ENCODE measurements around the gene DNAL4. TPM values are rescaled to one million over a fixed set of nuclear protein-coding genes. Genes with fewer than 3 reads are reported as not detected.
A peak's percentile ranks its signal among the peaks of the same experiment; 100 is the strongest.

DNAL4 gene
- total RNA-seq, 8 experiments from 2014 or later = 11.7 to 41.8 (median 23.5) TPM

GRCh38 chr22:38775656-38776055 is 18.3 kb downstream of the DNAL4 start:
- peak in 6 of 8 experiments; percentile 19 to 44 (median 31) for ATAC-seq (replicated peaks in 6 of 8)
- Histone ChIP-seq H3K4me3 (no peak overlapping the region), H3K27ac (no peak overlapping the region), H3K4me1 (replicated peaks in 1 of 2) (peaks cover 0 to 3% of the 10 kb centered on the region in 2 donors)
- 60 to 73% (median 63%) methylated on average over 1 to 6 of the region's 13 CpGs; no CpG with 5 or more reads in 6 of the 10 experiments for WGBS, 10 experiments
- in situ Hi-C loops (cut with MboI; ENCODE audit: low pct_unique_long_range_greater_than_20kb in 2 of 9, low sequenced_read_pairs in 9 of 9, unreplicated experiment in 9 of 9) = no loop called here

GRCh38 chr22:38774496-38775166 is 19.3 kb downstream of the DNAL4 start:
- Histone ChIP-seq H3K4me3 (no peak overlapping the region), H3K4me1 (replicated peaks in 1 of 2) (peaks cover 0 to 3% of the 10 kb centered on the region in 2 donors), H3K27ac (no peak overlapping the region)
- in situ Hi-C loops (cut with MboI; ENCODE audit: low pct_unique_long_range_greater_than_20kb in 2 of 9, low sequenced_read_pairs in 9 of 9, unreplicated experiment in 9 of 9) = loop anchor here in 1 of 9 experiments (25.0 kb wide), 1 partner anchor 238 kb away; the partner anchor contains the start of genes APOBEC3C and APOBEC3D
- ATAC-seq (replicated peaks in 6 of 8) = peak in 1 of 8 experiments; percentile 86
- WGBS, 10 experiments = 7 to 95% (median 85%) methylated on average over 2 to 6 of the region's 11 CpGs; no CpG with 5 or more reads in 2 of the 10 experiments

DNA sequence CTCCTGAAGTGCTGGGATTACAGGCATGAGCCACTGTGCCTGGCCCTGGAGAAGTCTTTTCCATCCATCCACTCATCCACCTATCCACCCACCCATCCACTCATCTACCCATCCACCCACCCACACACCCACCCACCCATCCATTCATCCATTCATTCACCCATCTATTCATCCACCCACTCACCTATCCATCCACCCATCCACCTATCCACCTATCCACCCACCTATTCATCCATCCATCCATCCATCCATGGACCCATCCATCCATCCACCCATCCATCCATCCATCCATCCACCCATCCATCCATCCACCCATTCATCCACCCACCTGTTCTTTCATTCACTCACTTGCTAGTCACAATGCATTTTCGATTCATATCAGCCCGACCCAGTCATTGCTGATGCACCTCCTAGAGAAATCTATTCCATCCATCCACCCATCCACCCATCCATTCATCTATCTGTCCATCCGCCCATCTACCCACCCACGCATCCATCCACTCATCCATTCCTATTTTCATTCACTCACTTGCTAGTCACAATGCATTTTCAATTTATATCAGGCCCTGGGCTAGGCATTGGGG is 20.5 kb downstream of the DNAL4 start:
- Histone ChIP-seq H3K4me1 (replicated peaks in 1 of 2) (peaks cover 3 to 6% of the 10 kb centered on the region in 2 donors), H3K27ac (no peak overlapping the region), H3K4me3 (no peak overlapping the region)
- 42 to 100% (median 73%) methylated on average over 1 to 4 of the region's 4 CpGs; no CpG with 5 or more reads in 2 of the 10 experiments for WGBS, 10 experiments
- no peak for ATAC-seq (replicated peaks in 6 of 8)
- in situ Hi-C loops (cut with MboI; ENCODE audit: low pct_unique_long_range_greater_than_20kb in 2 of 9, low sequenced_read_pairs in 9 of 9, unreplicated experiment in 9 of 9) = loop anchor here in 1 of 9 experiments (25.0 kb wide), 1 partner anchor 239 kb away; the partner anchor contains the start of genes APOBEC3C and APOBEC3D

- WGBS, 10 experiments = 29 to 90% (median 86%) methylated on average over 2 to 5 of the region's 8 CpGs; no CpG with 5 or more reads in 5 of the 10 experiments
Observed at GRCh38 chr22:38772623-38772873, 21.4 kb downstream of the DNAL4 start.

DNA sequence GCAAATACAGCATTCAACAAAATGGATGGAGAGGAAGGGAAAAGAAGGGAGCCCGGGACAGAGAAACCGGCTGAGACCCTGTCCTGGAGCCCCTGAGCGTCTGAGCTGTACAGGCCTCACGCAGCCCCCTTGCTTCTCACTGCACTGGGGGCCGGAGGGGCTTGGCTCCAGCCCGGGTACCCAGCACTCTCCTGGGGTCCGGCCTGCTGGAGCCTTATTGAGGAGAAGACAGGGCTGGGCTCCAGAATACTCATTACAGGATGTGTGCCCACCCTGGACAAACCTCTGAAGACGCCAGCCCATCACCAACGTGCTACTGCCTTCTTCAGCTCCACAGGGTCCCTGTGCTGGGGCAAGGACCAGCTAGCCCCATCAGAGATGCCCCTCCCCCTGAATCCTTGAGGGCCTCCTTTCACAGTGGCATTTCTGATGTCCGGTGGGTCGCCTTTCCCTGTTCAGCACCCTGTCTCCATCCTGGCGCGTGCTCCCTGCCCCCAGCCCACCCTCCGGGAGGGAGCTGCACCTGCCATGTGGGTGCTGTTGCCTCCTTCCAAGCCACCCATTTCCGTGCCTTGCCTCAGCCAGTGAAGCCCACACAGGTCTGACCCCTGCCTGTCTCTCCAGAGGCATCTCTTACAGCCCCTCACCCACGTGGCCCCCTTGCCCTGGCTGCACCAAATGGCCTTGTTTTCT is 23.5 kb downstream of the DNAL4 start:
- Histone ChIP-seq H3K4me1 (replicated peaks in 1 of 2) (peaks cover 3 to 6% of the 10 kb centered on the region in 2 donors), H3K4me3 (no peak overlapping the region), H3K27ac (no peak overlapping the region)
- in situ Hi-C loops (cut with MboI; ENCODE audit: low pct_unique_long_range_greater_than_20kb in 2 of 9, low sequenced_read_pairs in 9 of 9, unreplicated experiment in 9 of 9) = loop anchor here in 1 of 9 experiments (25.0 kb wide), 1 partner anchor 242 kb away; the partner anchor contains the start of genes APOBEC3C and APOBEC3D
- no peak for ATAC-seq (replicated peaks in 6 of 8)
- 20 to 90% (median 80%) methylated on average over 1 to 2 of the region's 16 CpGs; no CpG with 5 or more reads in 5 of the 10 experiments for WGBS, 10 experiments

More at GRCh38 chr22:38772623-38772873, 21.4 kb downstream of the DNAL4 start:
- Histone ChIP-seq H3K4me1 (replicated peaks in 1 of 2) (peaks cover 3 to 6% of the 10 kb centered on the region in 2 donors), H3K4me3 (no peak overlapping the region), H3K27ac (no peak overlapping the region)
- no peak for ATAC-seq (replicated peaks in 6 of 8)
- in situ Hi-C loops (cut with MboI; ENCODE audit: low pct_unique_long_range_greater_than_20kb in 2 of 9, low sequenced_read_pairs in 9 of 9, unreplicated experiment in 9 of 9) = loop anchor here in 1 of 9 experiments (25.0 kb wide), 1 partner anchor 240 kb away; the partner anchor contains the start of genes APOBEC3C and APOBEC3D

GRCh38 chr22:38768036-38768435 is 25.9 kb downstream of the DNAL4 start:
- Histone ChIP-seq H3K4me3 (no peak overlapping the region), H3K4me1 (replicated peaks in 1 of 2) (peaks cover 3 to 6% of the 10 kb centered on the region in 2 donors), H3K27ac (no peak overlapping the region)
- in situ Hi-C loops (cut with MboI; ENCODE audit: low pct_unique_long_range_greater_than_20kb in 2 of 9, low sequenced_read_pairs in 9 of 9, unreplicated experiment in 9 of 9) = loop anchor here in 1 of 9 experiments (25.0 kb wide), 1 partner anchor 244 kb away; the partner anchor contains the start of genes APOBEC3C and APOBEC3D
- no peak for ATAC-seq (replicated peaks in 6 of 8)
- WGBS, 10 experiments = 73 to 100% (median 89%) methylated on average over 1 to 3 of the region's 11 CpGs; no CpG with 5 or more reads in 4 of the 10 experiments

DNA sequence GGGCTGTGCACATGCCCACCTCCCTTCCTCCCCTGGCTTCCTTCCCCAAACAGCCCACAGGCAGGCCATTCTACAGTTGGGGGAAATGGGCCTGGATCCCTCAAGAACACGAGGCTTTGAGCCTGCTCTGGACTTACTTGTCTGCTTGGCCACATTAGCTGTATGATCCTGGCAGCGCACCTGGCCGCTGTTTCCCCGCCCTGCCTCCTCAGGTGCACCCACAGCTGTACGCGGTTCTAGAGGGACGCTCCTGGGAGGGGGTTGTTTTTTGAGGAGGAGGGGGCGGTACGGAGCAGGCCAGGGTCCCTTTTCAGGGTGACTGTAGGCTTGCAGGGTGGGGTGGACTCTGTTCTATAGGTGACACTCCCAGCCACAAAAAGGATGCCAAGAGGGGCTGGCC is 26.6 kb downstream of the DNAL4 start:
- no CpG with 5 or more reads among the region's 9 CpGs for WGBS, 10 experiments

DNA sequence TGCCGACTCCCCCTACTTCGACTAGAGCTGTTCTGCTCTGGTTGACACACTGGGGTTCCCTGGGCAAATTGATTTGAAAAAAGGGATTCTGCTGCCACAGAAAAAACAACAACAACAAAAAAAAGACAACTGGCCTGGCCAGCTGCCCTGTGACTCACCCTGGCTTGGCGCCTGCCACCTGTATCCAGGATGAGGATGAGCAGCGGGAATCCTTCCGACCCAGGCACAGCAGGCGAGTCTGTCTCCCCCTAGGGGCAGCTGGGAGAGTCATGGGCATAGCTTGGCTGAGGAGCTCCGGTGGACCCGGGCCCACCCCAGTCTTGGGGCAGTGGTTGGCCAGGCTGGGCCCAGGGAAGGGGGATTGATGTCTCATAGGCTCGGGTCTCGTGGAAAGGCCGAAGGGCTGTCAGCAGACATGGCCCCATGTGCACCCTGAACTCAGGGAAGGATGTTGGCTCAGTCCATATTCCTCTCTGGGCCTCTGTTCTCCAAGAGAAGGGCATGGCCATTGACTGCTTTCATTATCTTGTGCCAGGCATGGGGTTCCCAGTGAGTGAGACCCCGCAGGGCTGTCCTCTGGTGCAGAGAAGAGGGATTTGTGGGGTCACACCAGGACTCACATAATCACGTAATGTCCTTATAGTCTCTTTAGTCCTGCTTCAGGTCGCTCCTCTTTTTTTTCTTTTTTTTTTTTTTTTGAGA is 27.7 kb downstream of the DNAL4 start:
- WGBS, 10 experiments = 20 to 80% (median 50%) methylated on average over 1 to 6 of the region's 14 CpGs; no CpG with 5 or more reads in 3 of the 10 experiments
- ATAC-seq (replicated peaks in 6 of 8) = peak; percentile 60 to 87 (median 66)
- in situ Hi-C loops (cut with MboI; ENCODE audit: low pct_unique_long_range_greater_than_20kb in 2 of 9, low sequenced_read_pairs in 9 of 9, unreplicated experiment in 9 of 9) = loop anchor here in 1 of 9 experiments (25.0 kb wide), 1 partner anchor 246 kb away; the partner anchor contains the start of genes APOBEC3C and APOBEC3D
- no peak overlapping the region for H3K4me3 ChIP-seq
- no peak overlapping the region for H3K27ac ChIP-seq
- H3K4me1 ChIP-seq (replicated peaks in 1 of 2) = peaks cover 14 to 17% of the 10 kb centered on the region in 2 donors

More for the DNA sequence above, 26.6 kb downstream of the DNAL4 start:
- Histone ChIP-seq H3K27ac (no peak overlapping the region), H3K4me1 (replicated peaks in 1 of 2) (peaks cover 10 to 13% of the 10 kb centered on the region in 2 donors), H3K4me3 (no peak overlapping the region)
- in situ Hi-C loops (cut with MboI; ENCODE audit: low pct_unique_long_range_greater_than_20kb in 2 of 9, low sequenced_read_pairs in 9 of 9, unreplicated experiment in 9 of 9) = loop anchor here in 1 of 9 experiments (25.0 kb wide), 1 partner anchor 245 kb away; the partner anchor contains the start of genes APOBEC3C and APOBEC3D
- ATAC-seq (replicated peaks in 6 of 8) = no peak

DNA sequence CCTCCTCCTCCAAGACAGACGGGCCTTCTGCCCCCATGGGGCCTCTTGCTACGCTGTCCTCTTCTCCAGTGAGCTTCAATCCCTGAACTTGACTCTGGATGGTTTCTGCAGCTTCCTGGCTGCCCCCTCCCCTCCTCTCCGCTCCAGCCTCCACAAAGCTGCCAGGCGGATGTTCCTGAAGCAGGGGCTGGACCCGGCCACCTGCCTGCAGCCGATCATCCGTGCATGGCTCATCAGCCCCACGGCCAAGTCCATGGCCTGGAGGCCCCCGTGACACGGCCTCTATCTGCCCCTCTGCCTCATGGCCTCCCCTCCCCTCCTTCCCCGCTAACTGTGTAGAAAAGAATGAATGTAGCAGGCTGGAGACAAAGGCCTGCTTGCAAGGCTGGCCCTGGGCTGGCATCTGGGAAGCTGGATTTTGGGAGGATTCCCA is 31.4 kb downstream of the DNAL4 start:
- Histone ChIP-seq H3K4me1 (replicated peaks in 1 of 2) (peaks cover 18 to 23% of the 10 kb centered on the region in 2 donors), H3K4me3 (no peak overlapping the region), H3K27ac (no peak overlapping the region)
- peak in 5 of 8 experiments; percentile 28 to 40 (median 38) for ATAC-seq (replicated peaks in 6 of 8)
- whole genome bisulfite sequencing, 10 experiments = 0% methylated on average over 1 of the region's 11 CpGs; no CpG with 5 or more reads in 9 of the 10 experiments
- in situ Hi-C loops (cut with MboI; ENCODE audit: low pct_unique_long_range_greater_than_20kb in 2 of 9, low sequenced_read_pairs in 9 of 9, unreplicated experiment in 9 of 9) = loop anchor here in 1 of 9 experiments (25.0 kb wide), 1 partner anchor 250 kb away; the partner anchor contains the start of genes APOBEC3C and APOBEC3D

DNA sequence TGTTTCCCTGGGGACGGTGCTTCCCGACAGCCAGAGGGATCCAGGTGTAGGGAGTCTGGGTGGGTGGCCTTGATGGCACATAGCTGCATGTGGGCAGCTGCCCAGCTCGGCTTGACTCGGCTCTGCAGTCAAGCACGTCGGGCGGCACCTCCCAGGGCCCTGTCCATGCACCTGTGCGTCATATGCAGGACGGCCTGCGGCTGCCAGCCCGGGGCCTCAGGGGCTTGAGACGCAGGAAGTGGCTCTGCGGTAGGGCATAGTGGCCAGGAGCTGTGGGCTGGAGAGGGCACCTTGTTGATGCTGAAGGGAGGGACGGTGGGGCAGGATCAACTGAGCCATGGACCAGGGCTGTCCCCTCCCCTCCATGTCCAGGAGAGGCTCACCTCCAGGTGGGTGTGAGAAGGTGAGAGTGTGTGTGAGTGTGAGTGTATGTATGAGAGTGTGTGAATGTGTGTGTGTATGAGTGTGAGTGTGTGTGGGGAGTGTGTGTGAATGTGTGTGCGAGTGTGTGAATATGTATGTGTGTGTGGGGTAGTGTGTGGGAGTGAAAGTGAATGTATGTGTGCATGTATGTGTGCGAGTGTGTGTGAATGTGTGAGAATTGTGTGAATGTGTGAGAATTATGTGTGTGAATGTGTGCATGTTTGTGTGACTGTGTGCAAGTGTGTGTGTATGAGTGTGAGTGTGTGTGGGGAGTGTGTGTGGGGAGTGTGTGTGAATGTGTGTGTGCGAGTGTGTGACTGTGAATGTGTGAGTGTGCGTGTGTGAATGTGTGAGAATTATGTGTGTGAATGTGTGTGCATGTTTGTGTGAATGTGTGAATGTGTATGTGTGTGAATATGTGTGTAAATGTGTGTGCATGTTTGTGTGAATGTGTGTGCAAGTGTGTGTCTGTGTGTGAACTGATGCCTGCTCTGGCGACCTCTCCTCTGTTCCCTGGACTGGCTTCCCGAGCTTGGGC is 32.5 kb downstream of the DNAL4 start:
- Histone ChIP-seq H3K4me1 (replicated peaks in 1 of 2) (peaks cover 18 to 29% of the 10 kb centered on the region in 2 donors), H3K27ac (peak overlapping the region in 1 of 2 donors; percentile 17), H3K4me3 (no peak overlapping the region)
- WGBS, 10 experiments = 73 to 100% (median 85%) methylated on average over 1 to 6 of the region's 20 CpGs
- peak in 4 of 8 experiments; percentile 1 to 3 (median 2) for ATAC-seq (replicated peaks in 6 of 8)
- in situ Hi-C loops (cut with MboI; ENCODE audit: low pct_unique_long_range_greater_than_20kb in 2 of 9, low sequenced_read_pairs in 9 of 9, unreplicated experiment in 9 of 9) = loop anchor here in 1 of 9 experiments (25.0 kb wide), 1 partner anchor 251 kb away; the partner anchor contains the start of genes APOBEC3C and APOBEC3D
